ENCODE measurements around the gene FLCN.

FLCN gene

GRCh38 chr17:17191346-17191792, 45.6 kb downstream of the FLCN start:
- no peak for TF ChIP-seq BACH2 (CRISPR knock-in tag; IDR thresholded peaks at IDR 0.05; ENCODE audit: borderline replicate concordance)
- TF ChIP-seq ZNF70 (CRISPR knock-in tag; IDR thresholded peaks at IDR 0.05), result peak; percentile 46; the same call in 1 of the 2 replicates
- ATAC-seq, result peak; percentile 73

GRCh38 chr17:17190188-17190587, 46.8 kb downstream of the FLCN start:
- ATAC-seq, result no peak
- TF ChIP-seq OSR1 (CRISPR knock-in tag; IDR thresholded peaks at IDR 0.05), result no peak
- TF ChIP-seq CSRNP3 (CRISPR knock-in tag; IDR thresholded peaks at IDR 0.05), result no peak
- TF ChIP-seq CREB5 (CRISPR knock-in tag; IDR thresholded peaks at IDR 0.05; ENCODE audit: low read depth), result no peak
- no peak for TF ChIP-seq ZNF565 (CRISPR knock-in tag; conservative IDR thresholded peaks at IDR 0.05; ENCODE audit: low read depth)
- TF ChIP-seq TOX (CRISPR knock-in tag; IDR thresholded peaks at IDR 0.05; ENCODE audit: borderline replicate concordance), result no peak
- TF ChIP-seq CSDC2 (CRISPR knock-in tag; IDR thresholded peaks at IDR 0.05), result no peak
- no peak for TF ChIP-seq ZFP3 (CRISPR knock-in tag; IDR thresholded peaks at IDR 0.05)
- TF ChIP-seq BACH2 (CRISPR knock-in tag; IDR thresholded peaks at IDR 0.05; ENCODE audit: borderline replicate concordance), result no peak
- TF ChIP-seq ZFP30 (CRISPR knock-in tag; IDR thresholded peaks at IDR 0.05), result no peak
- TF ChIP-seq GLIS3 (CRISPR knock-in tag; IDR thresholded peaks at IDR 0.05), result no peak
- no peak for TF ChIP-seq SNAI2 (CRISPR knock-in tag; IDR thresholded peaks at IDR 0.05)
- no peak for TF ChIP-seq PATZ1 (CRISPR knock-in tag; IDR thresholded peaks at IDR 0.05; ENCODE audit: borderline replicate concordance)
- no peak for TF ChIP-seq RARB (CRISPR knock-in tag; IDR thresholded peaks at IDR 0.05)
- no peak for TF ChIP-seq ZNF8 (CRISPR knock-in tag; IDR thresholded peaks at IDR 0.05)
- TF ChIP-seq TCF4 (CRISPR knock-in tag; IDR thresholded peaks at IDR 0.05; ENCODE audit: borderline replicate concordance), result no peak

- no peak for TF ChIP-seq ISL1 (CRISPR knock-in tag; IDR thresholded peaks at IDR 0.05)
- TF ChIP-seq BACH2 (CRISPR knock-in tag; IDR thresholded peaks at IDR 0.05; ENCODE audit: borderline replicate concordance), result no peak
- no peak for TF ChIP-seq CSRNP3 (CRISPR knock-in tag; IDR thresholded peaks at IDR 0.05)
- no peak for TF ChIP-seq ZFP3 (CRISPR knock-in tag; IDR thresholded peaks at IDR 0.05)
- TF ChIP-seq CSDC2 (CRISPR knock-in tag; IDR thresholded peaks at IDR 0.05), result no peak
- no peak for TF ChIP-seq OSR1 (CRISPR knock-in tag; IDR thresholded peaks at IDR 0.05)
- no peak for TF ChIP-seq TSHZ2 (CRISPR knock-in tag; IDR thresholded peaks at IDR 0.05)
- no peak for ATAC-seq
Observed at GRCh38 chr17:17189559-17189958, 47.4 kb downstream of the FLCN start.

GRCh38 chr17:17188586-17188985, 48.4 kb downstream of the FLCN start:
- ATAC-seq, result no peak
- no peak for TF ChIP-seq ARNTL (CRISPR knock-in tag; IDR thresholded peaks at IDR 0.05; ENCODE audit: borderline replicate concordance, low read depth)
